SK-N-SH (cell line): ENCODE results near the gene CDH4. TPM values are rescaled to one million over a fixed set of nuclear protein-coding genes. Genes with fewer than 3 reads are reported as not detected.

ENCODE experiments used
- CTCF ChIA-PET: fragments of 300-600, 350-600 bp; formaldehyde crosslinking; extraction: SDS; loops from one replicate; lab custom pipeline; 2021; lab: Yijun Ruan, JAX
- POLR2A ChIA-PET: fragments of 350-600 bp; sonication (Branson Sonifier 250); formaldehyde crosslinking; extraction: SDS; loops from one replicate; lab custom pipeline; 2020; ENCODE audit warnings: antibody characterized with exemption, inconsistent platforms; lab: Yijun Ruan, JAX
- DNase-seq: peaks from one replicate; pipeline ENCODE4 v3.0.0; 2012
- H2AFZ ChIP-seq: fragments of 200-600 bp; sonication (generic); 2 replicates; pipeline ENCODE4 v1.8.1; 2016; ENCODE audit warnings: antibody characterized with exemption, mild to moderate bottlenecking, low read depth
- H3F3A ChIP-seq: fragments of 200-600 bp; sonication (generic); replicated peaks from 2 replicates; pipeline ENCODE3; 2016; ENCODE audit warnings: antibody characterized with exemption, mild to moderate bottlenecking; ENCODE audit not compliant: insufficient read depth
- H3K27ac ChIP-seq, 2 experiments: fragments of 200-500 bp in 1 of 2; fragments of 200-600 bp in 1 of 2; sonication (Bioruptor generic) in 1 of 2; sonication (generic), shearing (Covaris generic) in 1 of 2; 2 replicates each; pipeline versions ENCODE4 v1.5.1 to v1.6.1; 2014 to 2016; ENCODE audit warnings: low read depth in 2 of 2, inconsistent platforms in 1 of 2, low read length in 1 of 2, mild to moderate bottlenecking in 1 of 2, mixed read lengths in 1 of 2
- H3K27me3 ChIP-seq: fragments of 200-600 bp; sonication (generic), shearing (Covaris generic); 2 replicates; pipeline ENCODE4 v1.6.1; 2016; ENCODE audit warnings: mixed run types; ENCODE audit not compliant: insufficient read depth
- H3K36me3 ChIP-seq, 2 experiments: fragments of 200-500 bp in 1 of 2; fragments of 200-600 bp in 1 of 2; sonication (Bioruptor generic) in 1 of 2; sonication (generic) in 1 of 2; replicated peaks in 1 of 2; 2 replicates each; pipeline versions ENCODE3 to v1.5.1; 2014 to 2016; ENCODE audit warnings: low read length in 1 of 2, mild to moderate bottlenecking in 1 of 2; ENCODE audit not compliant: insufficient read depth in 2 of 2, control insufficient read depth in 1 of 2
- H3K4me1 ChIP-seq, 2 experiments: fragments of 200-500 bp in 1 of 2; fragments of 200-600 bp in 1 of 2; sonication (Bioruptor generic) in 1 of 2; sonication (generic), shearing (Covaris generic) in 1 of 2; 2 replicates each; pipeline versions ENCODE4 v1.5.1 to v1.6.1; 2014 to 2016; ENCODE audit warnings: low read depth in 1 of 2, low read length in 1 of 2, mixed run types in 1 of 2; ENCODE audit not compliant: insufficient read depth in 2 of 2, control insufficient read depth in 1 of 2
- H3K4me2 ChIP-seq: fragments of 200-600 bp; sonication (generic), shearing (Covaris generic); 2 replicates; pipeline ENCODE4 v1.6.1; 2017; ENCODE audit warnings: mixed run types
- H3K4me3 ChIP-seq, 2 experiments: fragments of 200-500 bp in 1 of 2; fragments of 200-600 bp in 1 of 2; sonication (Bioruptor generic) in 1 of 2; sonication (generic), shearing (Covaris generic) in 1 of 2; 2 replicates each; pipeline versions ENCODE4 v1.5.1 to v1.8.1; 2014 to 2016; ENCODE audit warnings: low read depth in 2 of 2, inconsistent platforms in 1 of 2, low read length in 1 of 2, mild to moderate bottlenecking in 1 of 2, mixed read lengths in 1 of 2, moderate library complexity in 1 of 2
- H3K79me2 ChIP-seq: fragments of 200-600 bp; sonication (generic); 2 replicates; pipeline ENCODE4 v1.8.1; 2017; ENCODE audit warnings: mild to moderate bottlenecking; ENCODE audit not compliant: insufficient read depth
- H3K9ac ChIP-seq: fragments of 200-600 bp; sonication (generic); 2 replicates; pipeline ENCODE4 v1.6.1; 2017; ENCODE audit warnings: mixed run types
- H3K9me2 ChIP-seq: fragments of 200-600 bp; sonication (generic); 2 replicates; pipeline ENCODE4 v1.6.1; 2017; ENCODE audit warnings: mixed run types
- H3K9me3 ChIP-seq: fragments of 200-600 bp; sonication (generic); 2 replicates; pipeline ENCODE4 v1.6.1; 2017; ENCODE audit warnings: mixed run types, mild to moderate bottlenecking, moderate library complexity
- H4K20me1 ChIP-seq: fragments of 200-600 bp; sonication (generic); 2 replicates; pipeline ENCODE4 v1.6.1; 2017; ENCODE audit warnings: mild to moderate bottlenecking, mixed run types; ENCODE audit not compliant: insufficient read depth
- CHD2 ChIP-seq: fragments of 150-350 bp; IDR thresholded peaks from 2 replicates; pipeline ENCODE4 v1.6.1; 2018; ENCODE audit warnings: low read length; ENCODE audit not compliant: partially characterized antibody
- FOXM1 ChIP-seq: IDR thresholded peaks from 2 replicates; pipeline ENCODE4 v1.4.0; 2012; ENCODE audit warnings: low read depth, mild to moderate bottlenecking
- GABPA ChIP-seq: IDR thresholded peaks from 2 replicates; pipeline ENCODE4 v1.4.0; 2012; ENCODE audit warnings: low read depth, mild to moderate bottlenecking
- GATA2 ChIP-seq: sonication (generic); formaldehyde crosslinking; IDR thresholded peaks from 2 replicates; pipeline ENCODE4 v1.5.0; 2020; ENCODE audit warnings: mild to moderate bottlenecking, missing genetic modification reagents
- IRF3 ChIP-seq: fragments of 150-350 bp; IDR thresholded peaks from 2 replicates; pipeline ENCODE4 v1.6.1; 2016; ENCODE audit warnings: mild to moderate bottlenecking, low read depth, low read length
- JUND ChIP-seq: IDR thresholded peaks from 2 replicates; pipeline ENCODE4 v1.4.0; 2012
- MAX ChIP-seq: IDR thresholded peaks from 2 replicates; pipeline ENCODE4 v1.4.0; 2012; ENCODE audit warnings: low read depth
- MEF2A ChIP-seq: IDR thresholded peaks from 2 replicates; pipeline ENCODE4 v1.4.0; 2012; ENCODE audit warnings: low read depth, borderline replicate concordance
- MXI1 ChIP-seq: IDR thresholded peaks from 2 replicates; pipeline ENCODE4 v1.6.1; 2012; ENCODE audit warnings: mild to moderate bottlenecking, low read depth, low read length, improper control_type of control experiment
- NFIC ChIP-seq: IDR thresholded peaks from 2 replicates; pipeline ENCODE4 v1.4.0; 2012; ENCODE audit warnings: borderline replicate concordance
- NRF1 ChIP-seq: IDR thresholded peaks from 2 replicates; pipeline ENCODE4 v1.6.1; 2012; ENCODE audit warnings: low read depth, mild to moderate bottlenecking, low read length
- PBX3 ChIP-seq: IDR thresholded peaks from 2 replicates; pipeline ENCODE4; 2012
- POLR2AphosphoS5 ChIP-seq: IDR thresholded peaks from 2 replicates; pipeline ENCODE4 v1.6.1; 2012; ENCODE audit warnings: low read depth, low read length
- RFX5 ChIP-seq: IDR thresholded peaks from 2 replicates; pipeline ENCODE4 v1.6.1; 2012; ENCODE audit warnings: mild to moderate bottlenecking, improper control_type of control experiment, low read length
- RXRA ChIP-seq: IDR thresholded peaks from 2 replicates; pipeline ENCODE4 v1.4.0; 2012; ENCODE audit warnings: low read depth, mild to moderate bottlenecking, borderline replicate concordance
- SMC3 ChIP-seq: IDR thresholded peaks from 2 replicates; pipeline ENCODE4 v1.6.1; 2012; ENCODE audit warnings: low read depth, low read length, improper control_type of control experiment
- TAF1 ChIP-seq: IDR thresholded peaks from 2 replicates; pipeline ENCODE4 v1.6.1; 2012; ENCODE audit warnings: low read depth, mild to moderate bottlenecking, low read length, moderate library complexity, borderline replicate concordance
- TCF12 ChIP-seq: IDR thresholded peaks from 2 replicates; pipeline ENCODE4 v1.4.0; 2012
- TEAD4 ChIP-seq: IDR thresholded peaks from 2 replicates; pipeline ENCODE4 v1.4.0; 2012; ENCODE audit warnings: mild to moderate bottlenecking, borderline replicate concordance; ENCODE audit not compliant: insufficient read depth
- USF1 ChIP-seq: IDR thresholded peaks from 2 replicates; pipeline ENCODE4 v1.4.0; 2012; ENCODE audit warnings: low read depth, borderline replicate concordance
- WGBS: methylation state at CpG from one replicate; pipeline ENCODE4 v1.1.6; 2017; ENCODE audit warnings: low lambda C conversion rate; 5-methylcytosine and 5-hydroxymethylcytosine counted together
- polyA plus RNA-seq, 3 experiments: library from polyadenylated mRNA; depleted of rRNA; stranded (reverse); fragments of >200 nt; gene quantifications; 2 replicates each; pipeline ENCODE4 v1.2.3, GENCODE V29; 2012

The CDH4 gene
- polyA plus RNA-seq, 1 of the 3 experiments (the other 2 are of a cell fraction): not detected

GRCh38 chr20:61313396-61313795 is 61.3 kb downstream of the CDH4 start:
- Histone ChIP-seq H3K4me2 (no peak overlapping the region), H2AFZ (no peak overlapping the region), H3K27ac (no peak overlapping the region), H3K4me1 (no peaks in the 10 kb centered on the region), H3K79me2 (no peaks in the 10 kb centered on the region), H3K9ac (no peak overlapping the region), H3K27me3 (no peaks in the 10 kb centered on the region), H3K36me3 (no peaks in the 10 kb centered on the region), H3K9me3 (no peaks in the 10 kb centered on the region), H3K4me3 (no peak overlapping the region), H4K20me1 (no peaks in the 10 kb centered on the region), H3F3A (no peaks in the 10 kb centered on the region), H3K9me2 (no peaks in the 10 kb centered on the region)
- 57% methylated on average over 11 of the region's 11 CpGs for WGBS
- DNase-seq: no peak
- CTCF ChIA-PET: no interaction called here
- POLR2A ChIA-PET: no interaction called here
- no peak for TF ChIP-seq SMC3
- no peak for TF ChIP-seq MXI1
- no peak for TF ChIP-seq GABPA
- TF ChIP-seq RXRA: no peak
- TF ChIP-seq TCF12: no peak
- no peak for TF ChIP-seq RFX5
- TF ChIP-seq GATA2 (CRISPR knock-in tag): no peak
- TF ChIP-seq POLR2AphosphoS5: no peak
- TF ChIP-seq TAF1: no peak
- TF ChIP-seq MAX: no peak
- TF ChIP-seq JUND: no peak
- no peak for TF ChIP-seq FOXM1
- no peak for TF ChIP-seq PBX3
- no peak for TF ChIP-seq USF1
- TF ChIP-seq TEAD4: no peak
- TF ChIP-seq IRF3: no peak
- no peak for TF ChIP-seq NRF1
- no peak for TF ChIP-seq MEF2A
- TF ChIP-seq CHD2: no peak
- no peak for TF ChIP-seq NFIC
